Astrocyte (in vitro differentiated cells and primary cell): ENCODE results near the gene WARS2.

Experiments used
- CTCF ChIP-seq: IDR thresholded peaks from 2 replicates; pipeline ENCODE4 v1.5.1; 2011; ENCODE audit warnings: low read depth, mild to moderate bottlenecking, inconsistent platforms, low read length, moderate library complexity; ENCODE audit not compliant: insufficient read depth
- EZH2 ChIP-seq: IDR thresholded peaks from 2 replicates; pipeline ENCODE4 v1.6.1; 2012; ENCODE audit warnings: mild to moderate bottlenecking, low read length, inconsistent platforms; ENCODE audit not compliant: insufficient read depth

- TF ChIP-seq CTCF (no peak), EZH2 (no peak)
Measured at GRCh38 chr1:119112791-119113190, 27.7 kb downstream of the WARS2 start.
